D721Med (cell line): ENCODE results near the gene MTOR.
A peak's percentile ranks its signal among the peaks of the same experiment; 100 is the strongest.
"Not testable (repeated sequence)": the region's sequence is repeated elsewhere in the genome, so short reads cannot be mapped to it uniquely, and the experiment has no call there.

Experiments used
- DNase-seq: peaks from one replicate; pipeline ENCODE4 v3.0.0; 2011; ENCODE audit warnings: low spot score; ENCODE audit not compliant: insufficient read length
- FAIRE-seq: peaks from 2 replicates; lab custom pipeline; 2011; peaks lifted over from hg19 to GRCh38; lab: Jason Lieb, UNC
- CTCF ChIP-seq: IDR thresholded peaks from 2 replicates; pipeline ENCODE4 v1.5.1; 2012; ENCODE audit warnings: mild to moderate bottlenecking, control low read depth; ENCODE audit not compliant: insufficient read depth; ENCODE audit errors: missing control alignments

Gene MTOR

GRCh38 chr1:11279630-11280029, 17.3 kb upstream of the MTOR start:
- no peak for TF ChIP-seq CTCF
- no peak for FAIRE-seq
- no peak for DNase-seq

- no peak for TF ChIP-seq CTCF
- DNase-seq (no peak), FAIRE-seq (no peak)
These were observed 16.8 kb upstream of the MTOR start for GRCh38 chr1:11279152-11279551.

- no peak for FAIRE-seq
- DNase-seq, result no peak
- TF ChIP-seq CTCF, result no peak
These were observed 11.4 kb upstream of the MTOR start for GRCh38 chr1:11273595-11274234.

GRCh38 chr1:11272832-11273594, 10.7 kb upstream of the MTOR start, which contains the start of gene UBIAD1:
UBIAD1 (plus strand) TSS chr1:11273198; CDS start chr1:11273532, 334 bp downstream.
- FAIRE-seq (no peak), DNase-seq (peak; percentile 42)
- peak; percentile 4 for TF ChIP-seq CTCF

GRCh38 chr1:11272544-11272831, 10.1 kb upstream of the MTOR start:
- no peak for DNase-seq
- no peak for FAIRE-seq

GRCh38 chr1:11267350-11268337, 5.3 kb upstream of the MTOR start:
- DNase-seq, FAIRE-seq: not testable (repeated sequence)

More at GRCh38 chr1:11272544-11272831, 10.1 kb upstream of the MTOR start:
- no peak for TF ChIP-seq CTCF
